ENCODE data around the gene SYP. TPM values are rescaled to one million over a fixed set of nuclear protein-coding genes. Genes with fewer than 3 reads are reported as not detected.

SYP gene
- total RNA-seq, 1 experiment from 2014 or later: 1.9 TPM

Other genes with a start within 250 kb of the SYP start
- 32.6 and 35.1 TPM in 2 replicates for gene OTUD5, start 242.6 kb downstream of the SYP start, total RNA-seq (2014; rRNA removed; shearing (Covaris generic))
- gene KCND1, start 228.3 kb downstream of the SYP start, total RNA-seq (2014; rRNA removed; shearing (Covaris generic)): 0.76 and 1.00 TPM in 2 replicates
- 19.9 and 23.7 TPM in 2 replicates for gene GRIPAP1, start 197.9 kb downstream of the SYP start, total RNA-seq (2014; rRNA removed; shearing (Covaris generic))
- 41.6 and 45.9 TPM in 2 replicates for gene TFE3, start 156.8 kb downstream of the SYP start, total RNA-seq (2014; rRNA removed; shearing (Covaris generic))
- gene CCDC120, start 141.2 kb downstream of the SYP start, total RNA-seq (2014; rRNA removed; shearing (Covaris generic)): 4.7 and 5.8 TPM in 2 replicates
- 6.3 and 6.7 TPM in 2 replicates for gene PRAF2, start 126.2 kb downstream of the SYP start, total RNA-seq (2014; rRNA removed; shearing (Covaris generic))
- 28.5 and 33.6 TPM in 2 replicates for gene WDR45, start 120.3 kb downstream of the SYP start, total RNA-seq (2014; rRNA removed; shearing (Covaris generic))
- gene GPKOW, start 76.5 kb downstream of the SYP start, total RNA-seq (2014; rRNA removed; shearing (Covaris generic)): 24.4 and 31.4 TPM in 2 replicates
- 0.21 and 1.00 TPM in 2 replicates for gene MAGIX, start 37.4 kb downstream of the SYP start, total RNA-seq (2014; rRNA removed; shearing (Covaris generic))
- gene PLP2, start 28.3 kb downstream of the SYP start, total RNA-seq (2014; rRNA removed; shearing (Covaris generic)): 1.1 and 1.5 TPM in 2 replicates
- 8.9 and 13.9 TPM in 2 replicates for gene PRICKLE3, start 13.8 kb downstream of the SYP start, total RNA-seq (2014; rRNA removed; shearing (Covaris generic))
- gene CACNA1F, start 33.1 kb upstream of the SYP start, total RNA-seq (2014; rRNA removed; shearing (Covaris generic)): 0.55 and 2.1 TPM in 2 replicates
- gene CCDC22, start 35.3 kb upstream of the SYP start, total RNA-seq (2014; rRNA removed; shearing (Covaris generic)): 11.1 and 13.7 TPM in 2 replicates
- 0.14 and 0.37 TPM in 2 replicates for gene FOXP3, start 64.5 kb upstream of the SYP start, total RNA-seq (2014; rRNA removed; shearing (Covaris generic))
- gene PPP1R3F, start 69.6 kb upstream of the SYP start, total RNA-seq (2014; rRNA removed; shearing (Covaris generic)): 8.9 and 16.4 TPM in 2 replicates
- gene GAGE10, start 103.5 kb upstream of the SYP start, total RNA-seq (2014; rRNA removed; shearing (Covaris generic)): not detected in 2 replicates
- not detected in 2 replicates for gene GAGE12J, start 121.8 kb upstream of the SYP start, total RNA-seq (2014; rRNA removed; shearing (Covaris generic))
- gene GAGE13, start 131.4 kb upstream of the SYP start, total RNA-seq (2014; rRNA removed; shearing (Covaris generic)): not detected in 2 replicates

Data from H7 (cell line).